Muscle layer of duodenum (tissue), 2 donors: Measurements from ENCODE around the gene LCN10.

Experiments
- H3K27ac ChIP-seq: one replicate; pipeline ENCODE4 v1.7.0; 2013; ENCODE audit warnings: mild to moderate bottlenecking, low read length
- H3K27me3 ChIP-seq: one replicate; pipeline ENCODE4 v1.7.0; 2013; ENCODE audit warnings: low read depth, mild to moderate bottlenecking, control low read depth, low read length
- H3K36me3 ChIP-seq, 2 donors: one replicate each; pipeline ENCODE4 v1.7.0; 2013; ENCODE audit warnings: low read length in 2 of 2, control low read depth in 1 of 2, mild to moderate bottlenecking in 1 of 2; ENCODE audit not compliant: insufficient read depth in 2 of 2, control insufficient read depth in 1 of 2
- H3K4me1 ChIP-seq, 2 donors: one replicate each; pipeline ENCODE4 v1.7.0; 2013; ENCODE audit warnings: low read length in 2 of 2, mild to moderate bottlenecking in 2 of 2, control low read depth in 1 of 2, moderate library complexity in 1 of 2; ENCODE audit not compliant: insufficient read depth in 2 of 2, control insufficient read depth in 1 of 2
- H3K4me3 ChIP-seq, 2 donors: one replicate each; pipeline ENCODE4 v1.7.0; 2013; ENCODE audit warnings: low read length in 2 of 2, low read depth in 1 of 2, mild to moderate bottlenecking in 1 of 2
- H3K9me3 ChIP-seq, 2 donors: one replicate each; pipeline ENCODE4 v1.7.0; 2013; ENCODE audit warnings: low read length in 2 of 2, control low read depth in 1 of 2, mild to moderate bottlenecking in 1 of 2; ENCODE audit not compliant: control insufficient read depth in 1 of 2
- donor health status: healthy.

LCN10 gene

DNA sequence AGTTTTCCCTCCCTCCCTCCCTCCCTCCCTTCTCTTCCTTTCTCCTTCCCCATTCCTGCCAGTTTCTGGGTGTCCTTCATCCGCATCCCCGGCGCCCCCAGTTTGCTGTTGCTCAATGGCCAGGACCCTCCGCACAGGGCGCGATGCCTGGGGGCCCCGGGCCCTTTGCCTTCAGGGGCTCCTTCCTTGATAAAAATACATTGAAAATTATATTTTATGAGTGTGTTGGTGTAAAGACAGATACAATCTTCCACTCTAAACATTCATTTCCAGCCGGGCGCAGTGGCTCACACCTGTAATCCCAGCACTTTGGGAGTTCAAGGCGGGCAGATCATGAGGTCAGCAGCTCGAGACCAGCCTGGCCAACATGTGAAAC, 47.9 kb downstream of the LCN10 start:
- no peaks in the 10 kb centered on the region for H3K36me3 ChIP-seq

DNA sequence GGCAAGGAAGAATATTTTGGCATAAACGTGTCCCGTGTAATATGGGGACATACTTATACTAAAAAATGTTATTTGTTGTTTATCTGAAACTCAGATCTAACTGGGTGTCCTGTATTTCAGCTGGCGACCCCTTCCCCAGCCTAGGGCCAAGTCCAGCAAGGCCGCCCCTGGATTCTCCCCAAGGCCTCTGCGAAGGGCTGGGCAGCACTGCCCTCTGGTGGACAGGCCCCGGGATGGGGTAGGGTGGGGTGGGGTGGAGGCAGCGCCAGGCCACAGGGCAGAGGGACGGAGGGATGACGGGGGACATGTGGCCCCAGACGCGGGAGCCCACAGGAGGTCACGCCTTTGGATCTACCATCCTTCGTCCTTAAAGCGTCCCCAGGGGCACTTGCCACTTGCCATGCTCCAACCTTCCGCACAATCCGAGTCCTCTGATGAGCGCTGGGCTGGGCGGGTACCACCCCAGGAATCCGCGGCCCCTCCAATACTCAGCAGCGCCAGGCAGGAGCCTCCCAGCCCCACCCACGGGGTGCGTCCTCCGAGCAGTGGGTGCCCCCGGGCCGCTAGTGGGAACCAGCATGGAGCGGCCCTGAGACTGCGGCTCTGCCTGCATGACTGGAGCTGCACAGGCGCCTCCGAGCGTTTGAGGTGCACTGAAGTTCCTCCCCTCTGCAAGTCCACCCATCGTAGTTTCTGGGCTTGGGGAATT, 48.4 kb downstream of the LCN10 start:
- Histone ChIP-seq H3K4me3 (no peak overlapping the region), H3K9me3 (no peaks in the 10 kb centered on the region), H3K4me1 (peaks cover 4 to 5% of the 10 kb centered on the region in 2 donors), H3K27me3 (no peaks in the 10 kb centered on the region), H3K36me3 (no peaks in the 10 kb centered on the region), H3K27ac (no peak overlapping the region)

More for the DNA sequence above, 47.9 kb downstream of the LCN10 start:
- H3K27me3 ChIP-seq: no peaks in the 10 kb centered on the region
- H3K4me1 ChIP-seq: peaks cover 4 to 5% of the 10 kb centered on the region in 2 donors
- no peak overlapping the region for H3K27ac ChIP-seq
- H3K9me3 ChIP-seq: no peaks in the 10 kb centered on the region
- no peak overlapping the region for H3K4me3 ChIP-seq

DNA sequence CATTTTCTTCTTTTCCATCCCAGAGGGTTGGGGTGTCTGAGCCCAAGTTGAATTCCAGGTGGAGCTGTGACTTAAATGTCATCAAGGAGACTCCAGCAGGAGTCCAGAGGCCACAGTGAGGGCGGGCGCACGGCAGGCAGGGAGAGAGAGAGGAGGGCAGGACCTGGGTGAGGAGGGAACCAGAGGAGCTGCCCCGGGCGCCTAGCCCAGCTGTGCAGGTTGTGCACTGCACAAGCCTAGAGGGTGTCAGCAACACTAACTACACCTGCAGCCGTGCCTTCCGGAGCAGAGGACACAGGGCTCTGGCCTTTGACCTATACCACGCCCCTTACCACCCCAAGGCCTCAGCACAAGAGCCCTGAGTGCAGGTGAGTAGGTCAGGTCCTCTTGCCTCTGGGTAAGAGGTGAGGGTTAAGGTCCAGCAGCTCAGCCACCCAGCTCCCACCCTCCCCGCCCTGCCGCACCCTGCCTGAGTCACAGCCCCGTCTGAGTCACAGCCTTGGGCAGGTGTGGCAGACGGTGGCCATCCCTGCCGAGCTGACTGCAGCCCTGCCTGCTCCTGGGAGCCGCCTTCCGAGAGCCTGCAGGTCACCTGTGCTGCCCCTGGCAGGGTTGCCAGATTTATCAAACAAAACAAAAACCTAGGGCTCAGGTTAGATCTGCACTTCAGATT, 49.1 kb downstream of the LCN10 start:
- no peaks in the 10 kb centered on the region for H3K9me3 ChIP-seq
- peaks cover 5 to 7% of the 10 kb centered on the region in 2 donors for H3K4me1 ChIP-seq
- no peak overlapping the region for H3K27ac ChIP-seq
- H3K36me3 ChIP-seq: no peaks in the 10 kb centered on the region
- no peak overlapping the region for H3K4me3 ChIP-seq
- H3K27me3 ChIP-seq: no peaks in the 10 kb centered on the region

DNA sequence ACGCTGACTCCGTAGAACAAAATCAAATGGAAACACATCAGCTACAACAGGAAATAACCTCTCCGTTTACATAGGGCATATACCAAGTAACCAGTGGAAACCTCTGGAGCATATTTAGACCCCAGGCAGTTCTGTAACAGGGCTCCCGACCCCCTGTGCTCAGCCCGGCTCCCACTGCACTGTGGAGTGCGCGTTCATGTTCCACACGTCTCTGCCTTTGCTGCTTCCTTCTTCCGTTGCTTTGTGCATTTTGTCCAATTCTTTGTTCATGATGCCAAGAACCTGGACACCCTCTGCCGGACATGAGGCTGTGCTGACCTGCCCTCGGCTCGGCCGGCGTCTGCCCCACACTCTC, 49.6 kb downstream of the LCN10 start:
- H3K9me3 ChIP-seq: no peaks in the 10 kb centered on the region
- no peak overlapping the region for H3K4me3 ChIP-seq
- H3K4me1 ChIP-seq: peaks cover 5 to 7% of the 10 kb centered on the region in 2 donors
- no peaks in the 10 kb centered on the region for H3K36me3 ChIP-seq
- H3K27ac ChIP-seq: no peak overlapping the region
- H3K27me3 ChIP-seq: no peaks in the 10 kb centered on the region

DNA sequence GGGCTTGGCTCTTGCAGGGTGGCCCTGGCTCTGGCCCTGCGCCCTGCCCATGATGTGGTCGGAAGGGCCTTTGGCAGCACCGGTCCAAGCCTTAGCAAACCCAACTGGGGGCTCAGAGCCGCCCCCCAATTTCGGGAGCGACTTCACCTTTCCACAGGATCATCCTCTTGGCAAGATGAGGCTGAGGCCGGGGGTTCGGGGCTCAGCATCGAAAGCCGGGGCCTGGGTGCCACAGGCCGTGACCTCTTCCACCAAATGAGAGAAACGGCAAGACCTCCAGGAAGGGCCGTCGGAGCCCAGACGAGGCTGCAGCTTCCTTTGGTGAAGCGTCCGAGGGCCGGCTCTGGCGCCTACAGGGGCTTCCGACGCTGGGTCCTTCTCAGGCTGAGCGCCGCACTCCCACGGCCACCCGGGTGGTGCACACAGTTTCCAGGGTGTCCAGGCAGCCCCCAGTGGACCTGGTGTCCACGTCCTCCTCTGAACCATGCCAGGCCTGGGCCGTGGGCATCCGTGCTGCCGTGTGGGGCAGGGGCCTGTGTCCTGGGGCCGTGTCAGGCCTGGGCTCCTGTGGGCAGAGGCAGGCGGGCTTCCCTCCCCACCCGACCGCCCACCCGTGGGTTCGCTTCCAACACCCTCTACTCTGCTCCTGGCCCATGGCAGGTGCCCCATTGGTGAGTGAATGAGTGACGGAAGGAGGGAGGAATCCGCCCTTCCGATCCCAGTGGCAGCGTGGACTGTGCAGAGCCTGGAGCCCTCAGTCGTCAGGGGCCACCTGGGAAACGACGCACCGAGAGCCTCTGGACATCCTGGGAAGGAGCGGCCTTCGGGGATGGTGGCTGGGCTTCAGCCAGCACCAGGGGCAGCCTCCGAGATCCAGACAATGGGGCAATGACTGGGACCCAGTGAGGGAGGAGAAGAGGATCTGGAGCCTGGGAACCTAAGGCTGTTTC, 50.3 kb downstream of the LCN10 start:
- Histone ChIP-seq H3K4me3 (no peak overlapping the region), H3K27me3 (no peaks in the 10 kb centered on the region), H3K36me3 (no peaks in the 10 kb centered on the region), H3K9me3 (no peaks in the 10 kb centered on the region), H3K4me1 (peaks cover 4 to 11% of the 10 kb centered on the region in 2 donors), H3K27ac (no peak overlapping the region)

DNA sequence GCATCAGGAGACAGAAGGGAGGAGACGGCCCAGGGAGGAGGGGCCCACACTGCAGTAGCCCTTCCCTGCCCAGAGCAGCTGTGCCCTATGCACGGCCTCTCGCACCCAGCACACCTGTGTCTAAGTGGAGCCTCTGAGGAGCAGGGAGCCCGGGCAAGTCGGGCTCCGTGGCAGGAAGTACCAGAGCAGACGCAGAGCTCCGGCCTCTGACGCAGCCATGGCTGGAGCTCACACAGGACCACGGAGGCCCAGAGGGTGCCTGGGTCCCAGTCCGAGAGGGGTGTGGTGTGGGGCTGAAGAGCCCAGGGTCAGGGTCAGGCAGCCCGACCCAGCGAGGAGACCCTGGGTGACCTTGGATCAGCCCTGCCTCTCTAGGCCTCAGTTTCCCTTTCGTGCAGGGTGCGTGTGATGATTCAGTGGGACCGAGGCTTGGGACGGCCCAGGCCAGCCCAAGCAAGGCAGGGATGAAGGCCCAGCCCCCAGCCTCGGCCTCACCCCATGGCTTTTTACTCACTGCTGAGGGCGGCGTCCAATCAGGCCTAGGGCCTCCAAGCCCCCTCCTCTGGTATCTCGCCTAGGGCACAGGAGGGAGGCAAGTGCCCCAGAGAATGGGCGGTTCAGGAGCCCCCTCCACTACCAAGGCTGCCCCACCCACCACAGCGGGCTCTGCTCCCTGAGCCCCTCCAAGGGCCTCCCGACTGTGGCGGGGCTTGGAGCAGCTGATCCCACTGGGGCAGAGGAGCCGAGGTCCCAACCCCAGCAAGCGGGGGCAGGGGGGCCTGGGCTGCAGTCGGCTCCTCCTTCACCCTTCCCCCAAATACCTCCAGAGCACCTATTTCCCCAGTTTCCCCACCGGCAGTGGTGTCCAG, 51.2 kb downstream of the LCN10 start:
- H3K27me3 ChIP-seq: no peaks in the 10 kb centered on the region
- no peak overlapping the region for H3K27ac ChIP-seq
- no peaks in the 10 kb centered on the region for H3K36me3 ChIP-seq
- H3K9me3 ChIP-seq: no peaks in the 10 kb centered on the region
- peaks cover 4 to 11% of the 10 kb centered on the region in 2 donors for H3K4me1 ChIP-seq
- no peak overlapping the region for H3K4me3 ChIP-seq

DNA sequence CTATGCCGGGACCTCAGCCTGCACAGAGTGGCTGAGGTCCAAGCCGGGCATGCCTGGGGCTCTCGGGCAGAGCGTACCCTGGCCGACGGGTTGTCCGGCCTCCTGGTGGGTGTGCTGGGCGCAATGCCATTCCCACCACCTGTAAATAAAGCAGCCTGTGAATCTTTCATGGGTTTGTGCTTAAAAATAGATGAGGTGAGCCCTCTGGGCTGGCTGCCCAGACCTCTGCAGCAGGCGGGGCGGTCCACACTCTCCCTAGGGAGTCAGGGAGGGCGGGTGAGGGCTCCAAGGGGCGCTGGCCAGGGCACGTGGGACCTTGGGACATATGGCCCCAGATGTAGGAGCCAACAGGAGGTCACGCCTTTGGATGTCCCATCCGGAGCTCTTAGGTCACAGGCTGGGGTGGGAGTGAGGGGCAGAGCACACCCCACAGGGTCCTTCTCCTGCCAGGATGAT, 51.9 kb downstream of the LCN10 start:
- Histone ChIP-seq H3K36me3 (no peaks in the 10 kb centered on the region), H3K4me3 (no peak overlapping the region), H3K9me3 (no peaks in the 10 kb centered on the region), H3K4me1 (peaks cover 4 to 17% of the 10 kb centered on the region in 2 donors), H3K27me3 (no peaks in the 10 kb centered on the region), H3K27ac (no peak overlapping the region)

DNA sequence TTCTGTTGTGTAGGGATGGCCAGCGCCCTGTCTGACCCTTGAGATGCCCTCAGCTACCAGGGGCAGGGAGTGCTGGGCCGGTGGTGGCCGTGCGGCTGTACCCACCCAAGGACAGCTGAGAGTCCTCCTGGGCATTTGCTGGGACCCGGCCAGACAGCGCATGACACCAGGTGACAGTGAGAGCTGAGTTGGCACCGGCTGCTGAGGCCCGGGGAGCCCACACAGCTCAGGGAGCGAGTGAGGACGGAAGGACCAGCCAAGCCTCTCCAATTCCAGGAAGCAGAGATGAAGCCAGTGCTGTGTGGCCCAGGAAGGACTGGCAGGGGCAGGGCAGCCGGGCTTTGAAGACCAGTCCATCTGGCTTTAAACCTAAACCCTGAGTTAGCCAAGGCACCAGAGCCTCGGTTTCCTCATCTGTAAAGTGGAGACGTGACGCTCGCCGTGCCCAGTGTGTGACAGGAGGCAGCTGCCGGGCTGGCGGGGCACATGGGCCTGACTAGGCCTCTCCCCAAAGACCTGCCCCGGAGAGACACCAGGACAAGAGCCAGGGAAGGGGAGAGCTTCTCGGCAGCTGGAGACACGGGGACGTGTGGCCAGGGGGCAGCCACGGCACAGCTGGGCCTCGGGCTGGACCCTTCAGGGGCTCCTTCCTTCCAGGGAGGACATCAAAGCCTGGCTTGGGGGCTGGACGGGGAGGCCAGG, 52.5 kb downstream of the LCN10 start:
- H3K27ac ChIP-seq: no peak overlapping the region
- H3K9me3 ChIP-seq: no peaks in the 10 kb centered on the region
- no peak overlapping the region for H3K4me3 ChIP-seq
- H3K36me3 ChIP-seq: no peaks in the 10 kb centered on the region
- H3K4me1 ChIP-seq: peaks cover 4 to 23% of the 10 kb centered on the region in 2 donors
- H3K27me3 ChIP-seq: no peaks in the 10 kb centered on the region

DNA sequence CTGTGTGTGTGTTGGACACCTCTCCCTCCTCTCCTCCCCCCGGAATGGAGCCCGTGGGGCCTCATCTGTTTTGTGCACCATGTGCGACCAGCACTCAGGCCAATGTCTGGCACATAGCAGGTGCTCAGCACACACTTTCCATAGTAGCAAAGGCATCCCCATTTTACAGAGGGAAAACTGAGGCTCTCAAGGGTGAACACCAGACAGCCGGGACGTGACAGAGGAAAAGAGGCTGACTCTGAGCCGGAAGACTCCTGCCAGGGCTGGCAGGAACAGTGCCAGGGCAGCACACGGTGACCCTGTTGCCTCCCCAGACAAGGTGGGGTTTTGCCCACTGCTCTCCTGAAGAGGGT, 53.7 kb downstream of the LCN10 start:
- H3K27ac ChIP-seq: no peak overlapping the region
- H3K4me1 ChIP-seq: peaks cover 4 to 28% of the 10 kb centered on the region in 2 donors
- H3K36me3 ChIP-seq: no peaks in the 10 kb centered on the region
- no peaks in the 10 kb centered on the region for H3K27me3 ChIP-seq
- H3K4me3 ChIP-seq: no peak overlapping the region
- H3K9me3 ChIP-seq: no peaks in the 10 kb centered on the region

DNA sequence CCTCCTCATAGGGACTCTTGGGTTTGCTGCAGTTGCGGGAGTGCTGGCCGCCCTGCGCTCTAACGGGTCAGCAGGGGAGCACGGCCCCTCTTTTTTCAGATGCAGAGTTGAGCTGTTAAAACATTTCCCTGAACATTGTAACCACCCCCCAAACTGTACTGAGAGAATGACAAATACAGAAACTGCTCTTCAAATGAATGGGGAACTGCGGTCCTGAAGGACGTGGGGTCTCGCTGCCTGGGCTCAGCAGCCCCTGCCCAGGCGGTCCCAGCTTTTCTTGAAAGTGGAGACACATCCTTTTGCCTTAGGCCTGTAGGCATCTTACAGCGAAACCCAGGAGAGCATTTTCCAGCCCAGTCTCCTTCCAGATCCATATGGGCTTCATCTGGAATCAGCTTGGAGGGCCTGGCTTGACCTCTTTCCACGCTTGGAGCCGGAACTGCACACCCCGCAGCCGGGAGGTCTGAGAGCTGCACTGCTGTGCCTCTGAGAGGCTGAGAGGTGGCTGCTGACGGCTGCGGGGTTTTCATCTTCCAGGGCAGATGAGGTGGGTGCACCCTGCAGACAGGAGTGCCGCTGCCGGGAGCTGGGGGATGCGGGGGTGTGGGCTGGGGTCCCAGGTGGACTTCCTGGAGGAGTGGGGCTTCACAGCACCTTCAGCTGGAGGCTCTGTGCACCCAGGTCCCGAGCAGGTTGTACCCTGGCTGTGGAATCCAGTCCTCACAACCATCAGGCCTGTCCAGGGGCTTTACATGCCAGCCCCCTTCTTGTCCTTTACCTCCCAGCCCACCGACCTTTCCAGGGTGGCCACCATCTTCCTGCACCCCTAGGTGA, 54.2 kb downstream of the LCN10 start:
- no peaks in the 10 kb centered on the region for H3K27me3 ChIP-seq
- no peaks in the 10 kb centered on the region for H3K36me3 ChIP-seq
- H3K4me1 ChIP-seq: peaks cover 4 to 28% of the 10 kb centered on the region in 2 donors
- no peaks in the 10 kb centered on the region for H3K9me3 ChIP-seq
- no peak overlapping the region for H3K27ac ChIP-seq
- H3K4me3 ChIP-seq: peak overlapping the region in 1 of 2 donors; percentile 82
